ACHN (cell line): ENCODE measurements around the gene CCNF.
"Not testable (repeated sequence)": the region's sequence is repeated elsewhere in the genome, so short reads cannot be mapped to it uniquely, and the experiment has no call there.

ENCODE experiments used
- DNase-seq: peaks from one replicate; pipeline ENCODE4 v3.0.0-alpha.2; 2015
- in situ Hi-C: cut with HindIII; loops from 2 replicates; pipeline ENCODE4 v1.10.0; 2017; ENCODE audit warnings: low sequenced_read_pairs, low pct_ligation_motif_present, low pct_unique_long_range_greater_than_20kb

The CCNF gene, protein sequence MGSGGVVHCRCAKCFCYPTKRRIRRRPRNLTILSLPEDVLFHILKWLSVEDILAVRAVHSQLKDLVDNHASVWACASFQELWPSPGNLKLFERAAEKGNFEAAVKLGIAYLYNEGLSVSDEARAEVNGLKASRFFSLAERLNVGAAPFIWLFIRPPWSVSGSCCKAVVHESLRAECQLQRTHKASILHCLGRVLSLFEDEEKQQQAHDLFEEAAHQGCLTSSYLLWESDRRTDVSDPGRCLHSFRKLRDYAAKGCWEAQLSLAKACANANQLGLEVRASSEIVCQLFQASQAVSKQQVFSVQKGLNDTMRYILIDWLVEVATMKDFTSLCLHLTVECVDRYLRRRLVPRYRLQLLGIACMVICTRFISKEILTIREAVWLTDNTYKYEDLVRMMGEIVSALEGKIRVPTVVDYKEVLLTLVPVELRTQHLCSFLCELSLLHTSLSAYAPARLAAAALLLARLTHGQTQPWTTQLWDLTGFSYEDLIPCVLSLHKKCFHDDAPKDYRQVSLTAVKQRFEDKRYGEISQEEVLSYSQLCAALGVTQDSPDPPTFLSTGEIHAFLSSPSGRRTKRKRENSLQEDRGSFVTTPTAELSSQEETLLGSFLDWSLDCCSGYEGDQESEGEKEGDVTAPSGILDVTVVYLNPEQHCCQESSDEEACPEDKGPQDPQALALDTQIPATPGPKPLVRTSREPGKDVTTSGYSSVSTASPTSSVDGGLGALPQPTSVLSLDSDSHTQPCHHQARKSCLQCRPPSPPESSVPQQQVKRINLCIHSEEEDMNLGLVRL

DNA sequence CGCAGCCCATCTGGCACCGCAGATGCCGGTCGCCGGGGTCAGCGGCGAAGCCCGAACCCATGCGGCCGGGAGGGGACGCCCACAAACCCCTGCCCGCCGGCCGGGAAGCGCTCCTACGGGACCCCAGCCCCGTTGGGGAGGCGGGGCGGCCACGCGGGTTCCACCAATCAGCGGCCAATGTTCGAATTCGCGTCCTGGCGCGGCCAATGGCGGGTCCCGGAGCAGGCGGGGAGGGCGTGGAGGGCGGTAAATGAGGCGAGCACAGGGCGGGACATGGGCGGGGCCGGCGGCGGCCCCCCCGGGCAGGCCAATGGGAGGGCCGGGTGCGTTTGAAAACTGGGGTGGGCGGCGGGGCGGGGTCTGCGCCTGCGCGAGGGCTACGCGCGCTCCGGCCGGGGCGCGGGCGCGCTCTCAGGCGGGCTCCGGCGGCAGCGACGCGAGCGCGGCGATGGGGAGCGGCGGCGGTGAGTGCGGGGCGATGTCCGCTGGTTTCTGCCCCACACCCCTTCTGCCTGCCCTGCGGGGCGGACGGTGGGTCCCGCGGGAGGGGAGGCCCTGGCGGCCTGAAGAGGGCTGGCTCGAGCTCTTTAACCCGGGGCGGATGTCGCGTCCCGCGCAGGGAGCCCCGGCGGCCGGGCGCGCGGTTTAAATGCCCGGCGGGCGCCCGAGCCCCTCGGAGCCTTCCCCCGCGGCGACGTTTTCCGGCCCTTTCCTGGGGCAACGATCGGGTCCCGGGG, at the start of gene CCNF:
Gene CCNF, plus strand, starts transcription at position 414 of the 737 bp plus-strand sequence. Its CDS starts 35 bp downstream, at position 449.
- peak; percentile 97 for DNase-seq
- in situ Hi-C loops: no loop called here

DNA sequence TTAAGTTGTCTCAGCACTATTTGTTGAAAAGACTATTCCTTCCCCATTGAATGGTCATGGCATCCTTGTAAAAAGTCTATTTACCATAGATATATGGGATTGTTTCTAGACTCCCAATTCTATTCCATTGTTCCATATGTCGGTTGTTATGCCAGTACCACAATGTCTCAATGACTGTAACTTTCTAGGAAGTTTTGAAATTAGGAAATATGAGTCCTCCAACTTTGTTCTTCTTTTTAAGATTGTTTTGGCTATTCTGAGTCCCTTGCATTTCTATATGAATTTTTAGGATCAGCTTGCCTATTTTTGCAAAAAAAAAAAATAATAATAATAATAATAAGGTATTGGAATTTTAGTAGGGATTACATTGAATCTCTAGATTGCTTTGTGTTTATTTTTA, 45.7 kb upstream of the CCNF start:
- in situ Hi-C loops: no loop called here

DNA sequence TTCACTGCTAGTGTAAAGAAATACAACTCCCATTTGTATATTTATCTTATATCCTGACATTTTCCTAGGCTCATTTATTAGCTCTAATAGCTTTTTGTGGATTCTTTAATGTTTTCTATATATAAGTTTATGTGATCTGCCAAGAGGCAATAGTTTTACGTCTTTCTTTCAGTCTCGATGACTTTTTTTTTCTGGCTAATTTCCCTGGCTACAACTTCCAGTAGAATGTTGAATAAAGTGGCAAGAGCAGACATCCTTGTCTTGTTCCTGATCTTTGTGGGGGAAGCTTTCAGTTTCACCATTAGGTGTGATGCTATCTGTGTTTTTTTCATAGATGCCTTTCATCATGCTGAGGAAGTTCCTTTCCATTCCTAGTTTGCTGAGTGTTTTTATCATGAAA, 44.8 kb upstream of the CCNF start:
- no peak for DNase-seq
- in situ Hi-C loops: no loop called here

More for the DNA sequence above, 45.7 kb upstream of the CCNF start:
- DNase-seq: no peak

DNA sequence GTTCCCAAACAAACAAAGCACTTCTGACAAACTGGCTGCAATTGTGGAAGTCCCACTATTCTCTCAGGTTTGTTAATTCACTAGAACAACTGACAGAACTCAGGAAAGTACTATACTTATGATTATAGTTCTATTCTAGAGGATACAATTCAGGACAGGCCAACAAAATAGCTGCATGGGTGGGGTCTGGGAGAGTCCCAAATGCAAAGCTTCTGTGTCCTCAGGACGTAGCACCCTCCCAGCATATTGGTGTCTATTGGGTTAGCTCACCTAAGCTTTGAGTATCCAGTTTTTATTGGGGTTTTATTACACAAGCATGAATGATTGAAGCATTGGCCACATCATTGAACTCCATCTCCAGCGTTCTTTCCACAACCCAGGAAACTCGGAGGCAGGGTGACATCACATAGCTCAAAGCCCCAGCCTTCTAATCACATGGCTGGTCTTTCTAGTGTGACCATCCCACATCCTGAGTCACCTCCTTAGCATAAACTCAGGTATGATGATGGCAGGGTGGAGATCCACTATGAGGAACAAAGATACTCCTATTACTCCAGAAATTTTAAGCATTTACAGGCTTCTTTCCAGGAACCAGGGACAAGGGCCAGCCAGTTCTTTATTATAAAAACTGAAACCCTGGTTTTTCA, 43.9 kb upstream of the CCNF start:
- in situ Hi-C loops: no loop called here
- peak; percentile 34 for DNase-seq

DNA sequence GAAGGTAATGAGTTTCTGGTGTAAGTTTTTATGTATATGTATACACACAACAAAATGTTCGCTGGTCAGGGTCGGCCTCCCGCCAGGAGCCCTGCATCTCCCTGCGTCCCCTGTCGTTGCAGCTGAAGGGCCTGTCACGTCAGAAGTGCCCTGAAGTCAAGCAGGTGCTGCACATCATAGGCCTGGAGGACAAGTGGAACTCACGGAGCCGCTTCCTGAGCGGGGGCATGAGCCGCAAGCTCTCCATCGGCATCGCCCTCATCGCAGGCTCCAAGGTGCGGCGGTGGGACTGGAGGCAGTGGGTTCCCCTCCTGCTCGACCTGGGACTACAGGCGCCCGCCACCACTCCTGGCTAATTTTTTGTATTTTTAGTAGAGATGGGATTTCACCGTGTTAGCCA, 43.3 kb upstream of the CCNF start:
- in situ Hi-C loops, DNase-seq: not testable (repeated sequence)

DNA sequence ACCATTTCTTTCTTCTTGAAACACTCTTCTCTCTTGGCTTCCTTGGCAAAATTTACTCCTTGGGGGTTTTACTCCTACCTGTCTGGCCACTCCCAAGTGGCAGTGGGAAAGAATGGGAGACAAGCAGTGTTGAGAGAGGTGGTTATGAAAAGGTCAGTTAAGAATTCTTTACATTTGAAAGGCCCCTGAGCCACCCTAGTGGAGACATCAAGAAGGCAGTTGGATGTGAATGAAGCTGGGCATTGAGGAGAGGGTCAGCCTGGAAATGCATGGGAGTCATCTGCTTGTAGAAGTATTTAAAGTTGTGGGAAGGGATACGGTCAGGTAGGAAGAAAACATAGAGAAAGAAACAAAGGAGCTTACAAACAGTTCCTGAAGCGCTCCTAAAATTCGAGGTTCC, 42.3 kb upstream of the CCNF start:
- in situ Hi-C loops: no loop called here
- peak; percentile 12 for DNase-seq

DNA sequence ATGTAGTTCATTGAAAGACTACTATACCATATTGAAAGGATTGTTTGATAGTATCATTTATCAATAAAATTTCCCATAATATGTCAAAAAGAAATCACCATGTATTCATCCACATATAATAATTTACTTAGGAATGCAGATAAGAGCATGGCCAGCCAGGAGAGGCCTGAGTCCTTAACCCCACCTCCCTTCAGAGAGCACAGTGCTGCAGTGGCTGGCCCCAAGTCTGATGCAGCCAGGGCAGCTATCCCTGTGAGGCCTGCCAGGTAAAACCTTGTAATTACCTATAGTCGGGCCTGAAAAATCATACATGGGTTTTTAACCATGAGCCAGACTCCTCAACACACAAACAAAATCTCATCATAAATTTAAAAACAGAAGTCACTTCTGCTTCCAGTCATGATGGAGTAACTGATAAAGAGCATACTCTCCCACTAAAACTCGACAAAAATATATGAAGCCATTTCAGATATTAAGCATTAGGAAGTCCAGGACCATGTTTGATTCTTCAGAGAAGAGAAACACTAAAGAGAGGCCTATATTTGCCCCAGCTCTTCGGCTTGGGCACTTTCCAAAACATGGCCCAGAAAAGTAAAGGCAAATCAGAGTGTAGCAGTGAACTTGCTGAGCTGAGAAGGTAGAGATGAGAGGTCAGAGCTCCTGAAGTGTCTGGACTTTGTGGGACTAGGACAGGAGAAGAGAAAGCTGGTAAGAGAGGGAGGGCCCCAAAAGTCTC, 40.9 kb upstream of the CCNF start:
- in situ Hi-C loops: no loop called here
- no peak for DNase-seq

DNA sequence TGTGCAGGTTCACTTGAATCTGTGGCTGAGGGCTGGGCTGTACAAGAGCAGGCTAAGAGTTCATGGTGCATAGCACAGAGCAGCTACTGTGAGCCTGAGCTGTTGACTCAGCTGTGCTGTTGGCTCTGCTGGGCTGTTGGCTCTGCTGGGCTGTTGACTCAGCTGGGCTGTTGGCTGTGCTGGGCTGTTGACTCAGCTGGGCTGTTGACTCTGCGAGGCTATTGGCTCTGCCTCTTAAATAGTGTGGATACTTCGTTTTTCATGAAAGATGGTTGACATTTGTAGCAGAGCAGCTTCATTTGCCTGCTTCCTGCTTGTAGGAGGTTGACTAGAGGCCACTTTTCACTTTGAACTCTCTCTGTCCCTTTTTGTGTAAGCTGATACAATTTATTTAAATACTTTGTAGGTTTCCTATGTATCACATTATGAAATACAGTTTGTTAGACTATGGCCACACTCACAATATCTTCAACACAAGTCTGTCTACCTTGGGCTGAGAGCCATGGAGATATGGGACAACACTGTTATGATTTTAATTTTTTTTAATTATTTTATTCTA, 40.3 kb upstream of the CCNF start:
- DNase-seq: no peak
- in situ Hi-C loops: no loop called here

DNA sequence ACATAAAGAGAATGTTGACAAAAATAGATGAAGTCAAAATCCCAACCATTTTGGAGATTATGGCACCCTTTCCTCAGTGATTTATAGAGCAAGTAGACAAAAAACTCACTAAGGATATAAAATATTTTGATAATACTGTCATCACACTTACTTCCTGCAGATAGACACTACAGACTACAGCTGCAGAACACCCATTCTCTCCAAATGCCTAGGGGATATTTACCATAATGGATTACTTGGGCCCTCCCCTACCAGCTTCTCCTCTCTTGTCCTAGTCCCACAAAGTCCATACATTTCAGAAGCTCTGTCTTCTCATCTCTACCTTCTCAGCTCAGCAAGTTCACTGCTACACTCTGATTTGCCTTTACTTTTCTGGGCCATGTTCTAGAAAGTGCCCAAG, 37.2 kb upstream of the CCNF start:
- DNase-seq: no peak
- in situ Hi-C loops: no loop called here

DNA sequence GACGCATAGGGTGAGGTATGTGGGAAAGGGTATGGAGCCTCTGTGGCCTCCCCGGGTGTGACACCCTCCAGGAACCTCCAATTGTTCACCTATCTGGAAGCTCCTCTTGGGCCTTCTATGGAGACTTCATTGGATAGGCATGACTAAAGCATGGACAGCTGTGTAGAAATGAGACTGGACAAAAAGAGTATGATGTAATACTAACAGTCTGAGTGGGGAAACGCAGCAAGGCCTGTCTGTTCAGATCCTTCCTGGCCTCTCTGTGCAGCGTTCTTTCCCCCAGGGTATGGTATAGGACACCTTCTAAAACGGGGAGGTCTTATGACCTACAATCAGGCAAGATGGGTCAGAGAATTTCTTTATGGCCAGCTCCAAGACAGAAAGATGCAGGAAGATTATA, 30.7 kb upstream of the CCNF start:
- in situ Hi-C loops: no loop called here
- DNase-seq: no peak

DNA sequence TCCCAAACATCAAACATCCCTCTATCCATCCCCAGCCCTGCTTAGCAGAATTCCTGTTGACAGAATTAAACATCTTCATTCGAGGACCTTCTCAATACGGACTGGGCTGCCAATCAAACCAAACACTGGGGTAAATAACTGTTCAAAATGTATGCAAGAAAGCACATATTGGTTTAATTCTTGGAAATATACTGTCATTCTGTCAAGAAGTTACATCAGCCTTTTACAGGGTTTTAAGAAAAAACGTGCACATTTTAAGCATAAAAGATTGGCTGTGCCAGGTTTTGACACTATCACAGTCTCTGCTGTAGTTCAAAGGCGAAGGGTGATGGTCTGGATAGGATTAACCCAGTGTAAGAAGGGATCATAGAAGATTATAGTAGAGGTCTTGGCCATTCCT, 25.1 kb upstream of the CCNF start:
- in situ Hi-C loops: no loop called here
- DNase-seq: no peak

DNA sequence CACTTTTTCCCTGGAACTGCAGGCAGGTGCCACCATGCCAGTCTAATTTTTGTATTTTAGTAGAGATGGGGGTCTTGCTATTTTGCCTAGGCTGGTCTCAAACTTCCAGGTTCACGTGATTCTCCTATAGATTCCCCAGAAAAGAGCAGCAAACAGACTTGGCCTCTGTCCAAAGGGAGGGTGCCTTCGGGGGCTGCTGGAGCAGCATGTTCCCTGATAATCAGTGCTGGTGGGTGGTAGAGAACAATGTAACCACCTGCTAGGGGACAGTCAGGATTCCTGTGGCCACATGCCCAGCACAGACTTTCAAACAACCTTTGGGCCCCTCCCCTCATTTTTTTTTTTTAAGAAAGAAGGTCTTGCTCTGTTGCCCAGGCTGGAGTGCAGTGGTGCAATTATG, 14.2 kb upstream of the CCNF start:
- no peak for DNase-seq
- in situ Hi-C loops: no loop called here

DNA sequence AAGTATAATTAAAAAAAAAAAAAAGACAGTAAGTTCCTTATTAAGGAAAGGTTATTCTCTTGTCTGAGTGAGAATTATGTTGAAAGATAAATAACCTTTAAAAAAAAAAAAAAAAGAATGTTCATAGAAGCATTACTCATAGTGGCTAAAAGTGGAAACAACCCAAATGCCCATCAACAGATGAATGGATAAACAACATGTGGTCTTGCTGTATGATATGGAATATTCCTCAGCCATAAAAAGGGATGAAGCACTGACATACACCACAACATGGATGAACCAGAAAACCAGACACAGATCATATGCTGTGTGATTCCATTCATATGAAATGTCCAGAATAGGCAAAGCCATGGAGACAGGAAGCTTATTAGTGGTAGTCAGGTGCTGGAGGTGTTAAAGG, 9.2 kb upstream of the CCNF start:
- no peak for DNase-seq
- in situ Hi-C loops: no loop called here

DNA sequence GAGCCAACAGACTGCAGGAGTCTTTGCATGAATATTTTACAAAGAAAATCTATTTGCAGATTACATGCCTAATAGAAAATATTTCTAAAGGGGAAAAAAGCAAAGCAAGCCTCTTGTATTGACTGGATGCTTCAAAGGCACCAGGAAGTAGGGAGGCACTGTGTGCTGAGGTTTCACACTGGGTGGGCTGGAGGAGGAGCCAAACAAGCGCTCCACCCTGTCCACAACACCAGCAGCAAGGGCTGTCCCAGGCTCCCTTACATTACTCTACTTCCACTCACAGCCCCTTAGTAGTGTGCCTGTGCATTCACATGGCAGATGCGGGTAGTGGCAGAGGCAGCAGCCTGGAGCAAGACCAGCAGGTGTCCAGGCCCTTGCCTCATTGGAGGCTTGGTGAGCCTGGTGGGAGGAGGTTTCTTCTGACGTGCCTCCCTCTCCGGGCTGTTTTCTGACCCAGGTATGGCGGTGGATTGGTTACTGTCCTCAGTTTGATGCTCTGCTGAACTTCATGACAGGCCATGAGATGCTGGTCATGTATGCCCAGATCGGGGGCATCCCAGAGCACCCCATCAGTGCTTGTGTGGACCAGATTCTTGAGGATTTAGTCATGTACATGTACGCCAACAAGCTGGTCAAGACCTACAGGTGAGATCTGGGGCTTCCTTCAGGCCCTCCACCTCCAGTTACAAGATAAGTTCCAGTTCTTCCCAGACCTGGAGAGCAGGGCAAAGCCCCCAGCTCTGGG, 7.0 kb upstream of the CCNF start:
- in situ Hi-C loops: no loop called here

DNA sequence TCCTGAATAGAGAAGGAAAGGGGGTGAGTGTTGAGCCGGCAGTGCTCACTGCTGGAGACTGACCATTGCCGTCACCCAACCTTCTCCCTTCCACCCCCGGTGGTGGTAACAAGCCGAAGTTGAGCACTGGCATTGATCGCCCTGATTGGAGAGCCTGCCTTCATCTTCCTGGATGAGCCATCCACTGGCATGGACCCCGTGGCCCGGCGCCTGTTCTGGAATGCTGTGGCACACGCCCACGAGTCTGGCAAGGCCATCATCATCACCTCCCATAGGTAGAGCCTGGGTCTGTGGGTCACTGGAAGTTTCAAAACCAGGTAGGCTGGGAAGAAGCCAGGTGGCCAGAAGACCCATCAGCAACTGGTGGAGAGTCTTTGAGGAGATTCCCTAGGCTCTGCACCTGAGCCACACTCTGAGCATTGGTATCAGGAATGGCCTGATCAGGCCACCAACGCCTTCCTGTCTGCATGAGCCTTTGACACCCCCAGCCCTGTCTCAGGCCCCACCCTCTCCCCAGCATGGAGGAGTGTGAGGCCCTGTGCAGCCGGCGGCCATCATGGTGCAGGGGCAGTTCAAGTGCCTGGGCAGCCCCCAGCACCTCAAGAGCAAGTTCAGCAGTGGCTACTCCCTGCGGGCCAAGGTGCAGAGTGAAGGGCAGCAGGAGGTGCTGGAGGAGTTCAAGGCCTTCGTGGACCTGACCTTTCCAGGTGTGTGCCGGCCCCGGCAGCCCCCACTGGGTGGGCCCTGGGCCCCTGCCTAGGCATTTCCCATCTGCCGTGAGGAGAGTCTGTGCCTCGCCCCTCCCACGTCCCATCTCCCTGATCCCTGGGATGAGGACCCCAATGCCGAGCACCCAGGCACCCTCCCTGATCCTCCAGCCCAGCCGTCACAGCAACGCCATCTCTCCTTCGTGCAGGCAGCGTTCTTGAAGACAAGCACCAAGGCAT, 4.9 kb upstream of the CCNF start:
- in situ Hi-C loops: no loop called here
- DNase-seq: no peak

More for the DNA sequence above, 7.0 kb upstream of the CCNF start:
- no peak for DNase-seq

DNA sequence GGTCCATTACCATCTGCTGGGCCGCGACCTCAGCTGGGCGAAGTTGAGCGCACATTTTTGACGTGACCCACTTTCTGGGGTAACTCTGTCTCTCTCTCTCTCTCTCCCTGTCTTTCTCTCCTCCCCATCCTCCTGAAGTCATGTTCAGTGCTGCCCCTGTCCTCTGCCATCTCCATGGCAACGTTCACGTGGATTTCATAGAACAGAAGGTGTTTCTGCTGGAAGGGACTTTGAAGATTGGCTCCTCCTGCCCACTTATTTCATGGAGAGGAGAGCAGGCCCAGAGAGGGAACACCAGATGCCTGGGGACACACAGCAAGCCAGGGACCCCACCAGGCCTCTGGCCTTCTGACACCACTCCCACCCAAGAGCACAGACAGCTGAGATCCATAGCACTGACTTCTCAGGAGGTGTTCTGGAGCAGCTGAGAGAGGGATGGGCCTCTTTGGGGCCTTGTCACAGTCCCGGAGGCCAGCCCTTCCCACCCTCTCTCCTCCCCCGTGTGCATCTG, 4.2 kb upstream of the CCNF start:
- in situ Hi-C loops: no loop called here
- DNase-seq: no peak
